ENCODE measurements around the gene RANBP1. TPM values are rescaled to one million over a fixed set of nuclear protein-coding genes. Genes with fewer than 3 reads are reported as not detected.

The RANBP1 gene
- total and polyA plus RNA-seq, 12 donors: 63.3 to 346 (median 126) TPM

DNA sequence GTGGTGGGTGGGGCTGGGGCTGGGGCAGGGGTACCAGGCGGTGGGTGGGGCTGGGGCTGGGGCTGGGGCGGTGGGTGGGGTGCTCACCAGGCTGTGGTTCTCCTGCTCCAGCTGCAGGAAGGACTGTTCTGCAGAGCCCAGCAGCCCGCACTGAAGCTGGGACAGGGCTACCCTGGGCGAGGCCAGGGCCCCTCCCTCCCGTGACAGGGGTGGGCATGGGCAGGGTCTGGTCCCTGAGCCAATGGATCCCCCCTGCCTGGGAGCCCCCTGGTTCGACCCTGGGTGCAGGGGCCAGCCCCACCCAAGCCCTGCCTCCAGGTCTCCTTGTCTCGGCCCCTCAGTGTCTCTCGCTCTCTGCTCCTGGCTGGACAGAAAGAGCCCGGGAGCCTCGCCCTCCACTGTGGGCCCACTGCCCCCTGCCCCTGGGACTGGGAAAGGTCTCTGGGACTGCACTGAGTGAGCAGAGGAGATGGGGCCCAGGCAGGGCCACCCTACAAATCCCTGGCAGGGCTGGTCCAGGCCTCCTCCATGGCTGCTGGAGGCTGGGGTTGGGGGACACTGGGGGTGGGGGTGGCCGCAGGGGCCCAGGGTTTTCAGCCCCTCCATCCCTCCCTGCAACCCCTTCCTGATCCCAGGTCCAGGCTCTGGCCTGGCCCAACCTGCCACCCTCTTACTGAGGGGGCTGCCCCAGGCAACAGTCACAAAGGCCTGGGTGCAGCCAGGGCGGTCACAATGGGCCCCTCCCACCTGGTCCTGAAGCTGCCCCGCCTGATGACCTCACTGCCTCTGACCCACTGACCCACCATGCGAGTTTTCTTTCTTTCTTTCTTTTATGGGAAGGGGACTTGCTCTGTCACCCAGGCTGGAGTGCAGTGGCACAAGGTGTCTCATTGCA is 34.7 kb downstream of the RANBP1 start, which contains the start of gene CCDC188:
TSS of gene CCDC188 (minus strand) at position 675 of the 895 bp plus-strand sequence. CDS start at position 606, 69 bp downstream.
- 73 to 88% (median 80%) methylated on average over 3 to 14 of the region's 14 CpGs for WGBS, 4 donors

GRCh38 chr22:20151276-20151588 is 35.3 kb downstream of the RANBP1 start:
- intact Hi-C loops (cut with DNase I): no loop called here
- H3K4me1 ChIP-seq (replicated peaks in 1 of 2): no peaks in the 10 kb centered on the region
- 86 to 94% (median 89%) methylated on average over 4 of the region's 4 CpGs for WGBS, 4 donors
- no peak for DNase-seq
- no peaks in the 10 kb centered on the region for H3K27me3 ChIP-seq
- H3K27ac ChIP-seq: no peak overlapping the region
- no peak overlapping the region for H3K4me3 ChIP-seq
- H3K9me3 ChIP-seq (replicated peaks in 1 of 3): no peaks in the 10 kb centered on the region
- TF ChIP-seq POLR2A (IDR thresholded peaks at IDR 0.05): no peak
- H3K36me3 ChIP-seq (replicated peaks in 1 of 2): no peaks in the 10 kb centered on the region

More for the DNA sequence above, 34.7 kb downstream of the RANBP1 start, which contains the start of gene CCDC188:
- intact Hi-C loops (cut with DNase I): no loop called here
- no peak for DNase-seq
- no peak within 1 kb of the TSS for H3K27ac ChIP-seq
- no peaks in the 10 kb centered on the region for H3K27me3 ChIP-seq
- TF ChIP-seq, protein P1, sequence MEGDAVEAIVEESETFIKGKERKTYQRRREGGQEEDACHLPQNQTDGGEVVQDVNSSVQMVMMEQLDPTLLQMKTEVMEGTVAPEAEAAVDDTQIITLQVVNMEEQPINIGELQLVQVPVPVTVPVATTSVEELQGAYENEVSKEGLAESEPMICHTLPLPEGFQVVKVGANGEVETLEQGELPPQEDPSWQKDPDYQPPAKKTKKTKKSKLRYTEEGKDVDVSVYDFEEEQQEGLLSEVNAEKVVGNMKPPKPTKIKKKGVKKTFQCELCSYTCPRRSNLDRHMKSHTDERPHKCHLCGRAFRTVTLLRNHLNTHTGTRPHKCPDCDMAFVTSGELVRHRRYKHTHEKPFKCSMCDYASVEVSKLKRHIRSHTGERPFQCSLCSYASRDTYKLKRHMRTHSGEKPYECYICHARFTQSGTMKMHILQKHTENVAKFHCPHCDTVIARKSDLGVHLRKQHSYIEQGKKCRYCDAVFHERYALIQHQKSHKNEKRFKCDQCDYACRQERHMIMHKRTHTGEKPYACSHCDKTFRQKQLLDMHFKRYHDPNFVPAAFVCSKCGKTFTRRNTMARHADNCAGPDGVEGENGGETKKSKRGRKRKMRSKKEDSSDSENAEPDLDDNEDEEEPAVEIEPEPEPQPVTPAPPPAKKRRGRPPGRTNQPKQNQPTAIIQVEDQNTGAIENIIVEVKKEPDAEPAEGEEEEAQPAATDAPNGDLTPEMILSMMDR (IDR thresholded peaks at IDR 0.05): no peak
- TF ChIP-seq POLR2A (IDR thresholded peaks at IDR 0.05): no peak
- H3K4me1 ChIP-seq (replicated peaks in 1 of 2): no peaks in the 10 kb centered on the region
- no peaks in the 10 kb centered on the region for H3K36me3 ChIP-seq (replicated peaks in 1 of 2)
- no peaks in the 10 kb centered on the region for H3K9me3 ChIP-seq (replicated peaks in 1 of 3)
- H3K4me3 ChIP-seq: no peak within 1 kb of the TSS

- no peak overlapping the region for H3K27ac ChIP-seq
- WGBS, 4 donors: 89 to 93% (median 91%) methylated on average over 5 to 14 of the region's 14 CpGs
- peaks cover 0 to 7% of the 10 kb centered on the region in 2 donors for H3K4me1 ChIP-seq (replicated peaks in 1 of 2)
- no peaks in the 10 kb centered on the region for H3K9me3 ChIP-seq (replicated peaks in 1 of 3)
- no peaks in the 10 kb centered on the region for H3K27me3 ChIP-seq
- intact Hi-C loops (cut with DNase I): no loop called here
- no peaks in the 10 kb centered on the region for H3K36me3 ChIP-seq (replicated peaks in 1 of 2)
- no peak for TF ChIP-seq POLR2A (IDR thresholded peaks at IDR 0.05)
- TF ChIP-seq, protein P1 (IDR thresholded peaks at IDR 0.05): no peak
- DNase-seq: no peak
- no peak overlapping the region for H3K4me3 ChIP-seq
Observed at GRCh38 chr22:20152464-20152890, 36.6 kb downstream of the RANBP1 start.

GRCh38 chr22:20153945-20154344 is 38.0 kb downstream of the RANBP1 start:
- H3K9me3 ChIP-seq (replicated peaks in 1 of 3): no peaks in the 10 kb centered on the region
- no peak overlapping the region for H3K4me3 ChIP-seq
- H3K27me3 ChIP-seq: no peaks in the 10 kb centered on the region
- TF ChIP-seq, protein P1 (IDR thresholded peaks at IDR 0.05): no peak
- TF ChIP-seq POLR2A (IDR thresholded peaks at IDR 0.05): no peak
- no peak overlapping the region for H3K27ac ChIP-seq
- DNase-seq: no peak
- H3K36me3 ChIP-seq (replicated peaks in 1 of 2): no peaks in the 10 kb centered on the region
- intact Hi-C loops (cut with DNase I): no loop called here
- 71 to 84% (median 82%) methylated on average over 16 of the region's 16 CpGs for WGBS, 4 donors
- H3K4me1 ChIP-seq (replicated peaks in 1 of 2): peaks cover 0 to 7% of the 10 kb centered on the region in 2 donors

All from adrenal gland (tissue), 12 donors.